GM12864 (cell line): ENCODE results near the gene TM2D3.

Source experiments
- DNase-seq: peaks from one replicate; pipeline ENCODE4 v3.0.0-alpha.2; 2011; ENCODE audit warnings: low read depth
- H3K4me3 ChIP-seq: 2 replicates; pipeline ENCODE4 v1.5.1; 2011; ENCODE audit warnings: mild to moderate bottlenecking, low read depth, low read length, control low read depth
- CTCF ChIP-seq: IDR thresholded peaks from 2 replicates; pipeline ENCODE4 v1.5.1; 2011; ENCODE audit warnings: low read depth, mild to moderate bottlenecking, moderate library complexity, low read length, control low read depth, inconsistent platforms; ENCODE audit errors: missing control alignments

TM2D3 gene

GRCh38 chr15:101686718-101687117, 34.5 kb upstream of the TM2D3 start:
- DNase-seq = no peak
- TF ChIP-seq CTCF = no peak
- H3K4me3 ChIP-seq = no peak overlapping the region

- no peak overlapping the region for H3K4me3 ChIP-seq
- no peak for DNase-seq
- no peak for TF ChIP-seq CTCF
Observed at GRCh38 chr15:101684877-101685276, 32.7 kb upstream of the TM2D3 start.

GRCh38 chr15:101684384-101684783, 32.2 kb upstream of the TM2D3 start:
- no peak for TF ChIP-seq CTCF
- H3K4me3 ChIP-seq = no peak overlapping the region
- DNase-seq = no peak

GRCh38 chr15:101679806-101680205, 27.6 kb upstream of the TM2D3 start:
- no peak for TF ChIP-seq CTCF
- DNase-seq = no peak

GRCh38 chr15:101676921-101677329, 24.7 kb upstream of the TM2D3 start:
- no peak overlapping the region for H3K4me3 ChIP-seq
- DNase-seq = no peak
- TF ChIP-seq CTCF = no peak

More at GRCh38 chr15:101679806-101680205, 27.6 kb upstream of the TM2D3 start:
- no peak overlapping the region for H3K4me3 ChIP-seq

- peak overlapping the region; percentile 37 for H3K4me3 ChIP-seq
- DNase-seq = peak; percentile 27
- TF ChIP-seq CTCF = no peak
Observed at GRCh38 chr15:101675796-101676582, 23.8 kb upstream of the TM2D3 start.

- TF ChIP-seq CTCF = no peak
- no peak overlapping the region for H3K4me3 ChIP-seq
- no peak for DNase-seq
Observed at GRCh38 chr15:101675015-101675414, 22.8 kb upstream of the TM2D3 start.
